Tibial nerve (tissue), 4 donors: ENCODE data around the gene RCSD1.
"Not testable (repeated sequence)": the region's sequence is repeated elsewhere in the genome, so short reads cannot be mapped to it uniquely, and the experiment has no call there.

ENCODE experiments used
- EP300 ChIP-seq, 2 donors: sonication (generic); formaldehyde crosslinking; IDR thresholded peaks; one replicate each; pipeline ENCODE4 v1.6.1; 2017; ENCODE audit warnings: antibody characterized with exemption in 2 of 2, mild to moderate bottlenecking in 1 of 2
- POLR2A ChIP-seq, 2 donors: fragments of 450-650 bp; IDR thresholded peaks; one replicate each; pipeline ENCODE4 v1.6.1; 2017; ENCODE audit warnings: antibody characterized with exemption in 2 of 2, mild to moderate bottlenecking in 2 of 2, moderate library complexity in 2 of 2
- TF ChIP-seq, protein P1 (sequence below), 5 experiments: fragments of 200-600 bp in 3 of 5; fragments of 450-650 bp in 2 of 5; sonication (generic) in 3 of 5; IDR thresholded peaks; one replicate each; pipeline ENCODE4 v1.5.1; 2016 to 2019; ENCODE audit warnings: antibody characterized with exemption in 5 of 5, mild to moderate bottlenecking in 3 of 5, moderate library complexity in 2 of 5

DNA sequence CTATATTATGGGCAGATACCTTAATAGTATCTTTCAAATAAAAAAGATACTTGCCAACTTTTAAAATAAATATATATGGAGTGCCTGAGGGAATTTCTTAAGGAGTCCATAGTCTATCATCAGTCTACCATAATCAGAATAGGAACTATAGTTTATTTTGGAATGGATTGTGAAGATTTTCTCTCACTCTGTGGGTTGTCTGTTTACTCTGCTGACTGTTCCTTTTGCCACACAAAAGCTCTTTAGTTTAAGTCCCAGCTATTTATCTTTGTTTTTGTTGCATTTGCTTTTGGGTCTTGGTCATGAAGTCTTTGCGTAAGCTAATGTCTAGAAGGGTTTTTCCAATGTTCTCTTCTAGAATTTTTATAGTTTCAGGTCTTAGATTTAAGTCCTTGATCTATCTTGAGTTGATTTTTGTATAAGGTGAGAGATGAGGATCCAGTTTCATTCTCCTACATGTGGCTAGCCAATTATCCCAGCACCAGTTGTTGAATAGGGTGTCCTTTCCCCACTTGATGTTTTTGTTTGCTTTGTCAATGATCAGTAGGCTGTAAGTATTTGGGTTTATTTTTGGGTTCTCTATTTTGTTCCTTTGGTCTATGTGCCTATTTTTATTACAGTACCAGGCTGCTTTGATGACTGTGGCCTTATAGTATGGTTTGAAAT is 112.5 kb downstream of the RCSD1 start:
- not testable (repeated sequence) for TF ChIP-seq POLR2A, EP300 (IDR thresholded peaks at IDR 0.05)
- TF ChIP-seq, protein P1, sequence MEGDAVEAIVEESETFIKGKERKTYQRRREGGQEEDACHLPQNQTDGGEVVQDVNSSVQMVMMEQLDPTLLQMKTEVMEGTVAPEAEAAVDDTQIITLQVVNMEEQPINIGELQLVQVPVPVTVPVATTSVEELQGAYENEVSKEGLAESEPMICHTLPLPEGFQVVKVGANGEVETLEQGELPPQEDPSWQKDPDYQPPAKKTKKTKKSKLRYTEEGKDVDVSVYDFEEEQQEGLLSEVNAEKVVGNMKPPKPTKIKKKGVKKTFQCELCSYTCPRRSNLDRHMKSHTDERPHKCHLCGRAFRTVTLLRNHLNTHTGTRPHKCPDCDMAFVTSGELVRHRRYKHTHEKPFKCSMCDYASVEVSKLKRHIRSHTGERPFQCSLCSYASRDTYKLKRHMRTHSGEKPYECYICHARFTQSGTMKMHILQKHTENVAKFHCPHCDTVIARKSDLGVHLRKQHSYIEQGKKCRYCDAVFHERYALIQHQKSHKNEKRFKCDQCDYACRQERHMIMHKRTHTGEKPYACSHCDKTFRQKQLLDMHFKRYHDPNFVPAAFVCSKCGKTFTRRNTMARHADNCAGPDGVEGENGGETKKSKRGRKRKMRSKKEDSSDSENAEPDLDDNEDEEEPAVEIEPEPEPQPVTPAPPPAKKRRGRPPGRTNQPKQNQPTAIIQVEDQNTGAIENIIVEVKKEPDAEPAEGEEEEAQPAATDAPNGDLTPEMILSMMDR (IDR thresholded peaks at IDR 0.05): not testable (repeated sequence)
